K562 (cell line): ENCODE measurements around the gene TMED4. TPM values are rescaled to one million over a fixed set of nuclear protein-coding genes. Genes with fewer than 3 reads are reported as not detected.
A peak's percentile ranks its signal among the peaks of the same experiment; 100 is the strongest.

ENCODE experiments used
- ARID4B ChIP-seq: sonication (generic); formaldehyde crosslinking; IDR thresholded peaks from 2 replicates; pipeline ENCODE4 v1.8.0; 2022; ENCODE audit warnings: mild to moderate bottlenecking, missing genetic modification reagents
- CBFB ChIP-seq: sonication (generic); formaldehyde crosslinking; IDR thresholded peaks from 2 replicates; pipeline ENCODE4 v1.4.0; 2020; ENCODE audit warnings: mild to moderate bottlenecking, missing genetic modification reagents
- GATAD2A ChIP-seq: fragments of 450-650 bp; IDR thresholded peaks from 2 replicates; pipeline ENCODE4 v1.6.1; 2017
- IRF1 ChIP-seq: sonication (generic); formaldehyde crosslinking; IDR thresholded peaks from 2 replicates; pipeline ENCODE4 v1.8.0; 2022; ENCODE audit warnings: missing genetic modification reagents, mild to moderate bottlenecking, borderline replicate concordance
- MYBL2 ChIP-seq, 2 experiments: fragments of 450-650 bp in 1 of 2; sonication (generic) in 1 of 2; formaldehyde crosslinking in 1 of 2; IDR thresholded peaks; 2 replicates each; pipeline versions ENCODE4 v1.6.1 to v1.8.1; 2017 to 2022; ENCODE audit warnings: borderline replicate concordance in 1 of 2, inconsistent platforms in 1 of 2, low read depth in 1 of 2, mild to moderate bottlenecking in 1 of 2, missing genetic modification reagents in 1 of 2, moderate library complexity in 1 of 2
- PBX2 ChIP-seq, 2 experiments: IDR thresholded peaks in 1 of 2; conservative IDR thresholded peaks in 1 of 2; 2 replicates each; pipeline ENCODE4 v1.6.1; 2016; ENCODE audit warnings: low read depth in 2 of 2, mild to moderate bottlenecking in 1 of 2, missing compliant biosample characterization in 1 of 2, missing genetic modification characterization in 1 of 2, moderate library complexity in 1 of 2
- PHF8 ChIP-seq: fragments of 200-600 bp; sonication (generic); IDR thresholded peaks from 2 replicates; pipeline ENCODE4 v1.6.1; 2012; ENCODE audit warnings: mixed run types, mild to moderate bottlenecking, inconsistent platforms, low read length, moderate library complexity, borderline replicate concordance
- PPARD ChIP-seq: fragments of 250-450 bp; sonication (Bioruptor Pico); IDR thresholded peaks from 2 replicates; pipeline ENCODE4 v1.8.0; 2022; ENCODE audit warnings: inconsistent platforms, mild to moderate bottlenecking, moderate library complexity
- STAT5A ChIP-seq: IDR thresholded peaks from 2 replicates; pipeline ENCODE4 v1.6.1; 2012; ENCODE audit warnings: low read length, inconsistent platforms, borderline replicate concordance
- STAT6 ChIP-seq: sonication (generic); formaldehyde crosslinking; IDR thresholded peaks from 2 replicates; pipeline ENCODE4 v1.8.1; 2023; ENCODE audit warnings: mild to moderate bottlenecking, missing genetic modification reagents
- ZNF143 ChIP-seq: sonication (generic); formaldehyde crosslinking; IDR thresholded peaks from 2 replicates; pipeline ENCODE4 v1.9.0; 2022; ENCODE audit warnings: mild to moderate bottlenecking, missing genetic modification reagents
- ZNF175 ChIP-seq: fragments of 200-800 bp; sonication (Bioruptor generic); IDR thresholded peaks from 2 replicates; pipeline ENCODE4 v1.6.1; 2016; ENCODE audit warnings: low read depth, mild to moderate bottlenecking, missing genetic modification characterization, missing compliant biosample characterization
- ZNF445 ChIP-seq: fragments of 250-450 bp; sonication (Bioruptor Pico); IDR thresholded peaks from 2 replicates; pipeline ENCODE4 v1.4.0; 2020; ENCODE audit warnings: low read depth, mild to moderate bottlenecking, moderate library complexity
- ZNF561 ChIP-seq: fragments of 450-650 bp; formaldehyde crosslinking; conservative IDR thresholded peaks from 2 replicates; pipeline ENCODE4 v1.4.0; 2020; ENCODE audit warnings: mild to moderate bottlenecking, moderate library complexity
- polyA plus RNA-seq, 8 experiments: library from polyadenylated mRNA; depleted of rRNA in 4 of 8; stranded (reverse) in 5 of 8; unstranded in 3 of 8; fragments of >200 nt; fragmentation: Nextera tagmentation in 2 of 8; fragmentation: Illumina TruSeq in 1 of 8; extraction: Ambion mirVana in 2 of 8; extraction: Trizol in 1 of 8; gene quantifications; 2 replicates each; pipeline versions ENCODE4 v1.2.1 to v1.2.3, GENCODE V29; 2011 to 2014; ENCODE audit warnings: inconsistent platforms in 1 of 8, missing spikeins in 1 of 8
- total RNA-seq, 7 experiments: library from RNA; depleted of rRNA in 6 of 7; stranded (reverse); fragments of >200 nt in 6 of 7; fragmentation: Illumina TruSeq in 2 of 7; extraction: Trizol in 2 of 7; gene quantifications; 2 replicates each; pipeline versions ENCODE4 v1.2.1 to v1.2.3, GENCODE V29; 2011 to 2021; ENCODE audit warnings: low replicate concordance in 1 of 7

The TMED4 gene
- total and polyA plus RNA-seq, 9 of the 15 experiments (the other 6 are each of a cell fraction or from before 2014, with no cell fraction given), result 20.3 to 64.0 (median 42.1) TPM

- TF ChIP-seq PBX2 (CRISPR knock-in tag; IDR thresholded peaks at IDR 0.05; ENCODE audit: low read depth), result no peak
- TF ChIP-seq PBX2 (tag; conservative IDR thresholded peaks at IDR 0.05; ENCODE audit: low read depth), result no peak
- TF ChIP-seq IRF1 (CRISPR knock-in tag), result no peak
- TF ChIP-seq STAT5A, result no peak
- TF ChIP-seq ZNF175, result no peak
- TF ChIP-seq MYBL2 (IDR thresholded peaks at IDR 0.05; ENCODE audit: low read depth), result no peak
- no peak for TF ChIP-seq MYBL2 (CRISPR knock-in tag; IDR thresholded peaks at IDR 0.05; ENCODE audit: borderline replicate concordance)
- TF ChIP-seq PPARD (CRISPR knock-in tag), result no peak
- TF ChIP-seq ZNF561 (CRISPR knock-in tag), result no peak
- TF ChIP-seq ARID4B (CRISPR knock-in tag), result no peak; the same call in 1 of the 2 replicates
- no peak for TF ChIP-seq ZNF143 (CRISPR knock-in tag)
- peak; percentile 96; the same call in 1 of the 2 replicates for TF ChIP-seq PHF8
- peak; percentile 84; the same call in 1 of the 2 replicates for TF ChIP-seq STAT6 (CRISPR knock-in tag)
- no peak for TF ChIP-seq GATAD2A
- no peak for TF ChIP-seq CBFB (CRISPR knock-in tag)
- no peak for TF ChIP-seq ZNF445 (CRISPR knock-in tag)
Observed at GRCh38 chr7:44581879-44582603, at the start of gene TMED4 (continued).
